HL-60 (cell line): ENCODE results near the gene BUD23.

Source experiments
- CTCF ChIP-seq: IDR thresholded peaks from one replicate; pipeline ENCODE4 v1.5.1; 2011; ENCODE audit warnings: low read length, control low read depth, inconsistent platforms; ENCODE audit not compliant: insufficient read depth
- GABPA ChIP-seq: IDR thresholded peaks from 2 replicates; pipeline ENCODE4 v1.6.1; 2012; ENCODE audit warnings: low read depth
- POLR2AphosphoS5 ChIP-seq: IDR thresholded peaks from 2 replicates; pipeline ENCODE4 v1.6.1; 2012; ENCODE audit warnings: low read depth
- SPI1 ChIP-seq: IDR thresholded peaks from 2 replicates; pipeline ENCODE4 v1.6.1; 2012; ENCODE audit warnings: low read depth, mild to moderate bottlenecking, borderline replicate concordance
- TF ChIP-seq, protein P1 (sequence below): IDR thresholded peaks from 2 replicates; pipeline ENCODE4 v1.6.1; 2012; ENCODE audit warnings: low read depth; ENCODE audit not compliant: insufficient replicate concordance

GRCh38 chr7:73680501-73680900 is 2.9 kb upstream of the BUD23 start:
- TF ChIP-seq CTCF (no peak), POLR2AphosphoS5 (no peak), GABPA (no peak), SPI1 (no peak)
- TF ChIP-seq, protein P1, sequence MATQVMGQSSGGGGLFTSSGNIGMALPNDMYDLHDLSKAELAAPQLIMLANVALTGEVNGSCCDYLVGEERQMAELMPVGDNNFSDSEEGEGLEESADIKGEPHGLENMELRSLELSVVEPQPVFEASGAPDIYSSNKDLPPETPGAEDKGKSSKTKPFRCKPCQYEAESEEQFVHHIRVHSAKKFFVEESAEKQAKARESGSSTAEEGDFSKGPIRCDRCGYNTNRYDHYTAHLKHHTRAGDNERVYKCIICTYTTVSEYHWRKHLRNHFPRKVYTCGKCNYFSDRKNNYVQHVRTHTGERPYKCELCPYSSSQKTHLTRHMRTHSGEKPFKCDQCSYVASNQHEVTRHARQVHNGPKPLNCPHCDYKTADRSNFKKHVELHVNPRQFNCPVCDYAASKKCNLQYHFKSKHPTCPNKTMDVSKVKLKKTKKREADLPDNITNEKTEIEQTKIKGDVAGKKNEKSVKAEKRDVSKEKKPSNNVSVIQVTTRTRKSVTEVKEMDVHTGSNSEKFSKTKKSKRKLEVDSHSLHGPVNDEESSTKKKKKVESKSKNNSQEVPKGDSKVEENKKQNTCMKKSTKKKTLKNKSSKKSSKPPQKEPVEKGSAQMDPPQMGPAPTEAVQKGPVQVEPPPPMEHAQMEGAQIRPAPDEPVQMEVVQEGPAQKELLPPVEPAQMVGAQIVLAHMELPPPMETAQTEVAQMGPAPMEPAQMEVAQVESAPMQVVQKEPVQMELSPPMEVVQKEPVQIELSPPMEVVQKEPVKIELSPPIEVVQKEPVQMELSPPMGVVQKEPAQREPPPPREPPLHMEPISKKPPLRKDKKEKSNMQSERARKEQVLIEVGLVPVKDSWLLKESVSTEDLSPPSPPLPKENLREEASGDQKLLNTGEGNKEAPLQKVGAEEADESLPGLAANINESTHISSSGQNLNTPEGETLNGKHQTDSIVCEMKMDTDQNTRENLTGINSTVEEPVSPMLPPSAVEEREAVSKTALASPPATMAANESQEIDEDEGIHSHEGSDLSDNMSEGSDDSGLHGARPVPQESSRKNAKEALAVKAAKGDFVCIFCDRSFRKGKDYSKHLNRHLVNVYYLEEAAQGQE, result no peak
